OCI-LY3 (cell line): ENCODE data around the gene PRICKLE2.

Experiments used
- H2AFZ ChIP-seq: fragments of 200-600, 300-600 bp; shearing (Covaris generic); 2 replicates; pipeline ENCODE4 v1.6.0; 2014; ENCODE audit warnings: antibody characterized with exemption, low read depth, low read length
- H3K27ac ChIP-seq: fragments of 200-600, 300-600 bp; sonication (generic); 2 replicates; pipeline ENCODE4 v1.5.1; 2014; ENCODE audit warnings: mild to moderate bottlenecking, low read length, moderate library complexity, mixed read lengths
- H3K27me3 ChIP-seq: fragments of 200-600, 300-600 bp; sonication (generic); 2 replicates; pipeline ENCODE4 v1.6.1; 2014; ENCODE audit warnings: low read depth, low read length, mixed read lengths
- H3K36me3 ChIP-seq: fragments of 200-600, 300-600 bp; sonication (generic); replicated peaks from 2 replicates; pipeline ENCODE3; 2014; ENCODE audit warnings: low read depth, low read length, mixed read lengths
- H3K4me1 ChIP-seq: fragments of 300-600, 200-600 bp; sonication (generic); 2 replicates; pipeline ENCODE4 v1.6.1; 2014; ENCODE audit warnings: low read length, mixed read lengths
- H3K4me2 ChIP-seq: fragments of 200-600, 300-600 bp; sonication (generic); 2 replicates; pipeline ENCODE4 v1.6.1; 2014; ENCODE audit warnings: low read length, mixed read lengths
- H3K4me3 ChIP-seq: fragments of 300-600, 200-600 bp; sonication (generic); 2 replicates; pipeline ENCODE4 v1.5.1; 2014; ENCODE audit warnings: antibody characterized with exemption, mild to moderate bottlenecking, low read length, moderate library complexity
- H3K79me2 ChIP-seq: fragments of 300-600, 200-600 bp; shearing (Covaris generic); 2 replicates; pipeline ENCODE4 v1.6.1; 2014; ENCODE audit warnings: mild to moderate bottlenecking, low read length, mixed read lengths
- H3K9ac ChIP-seq: fragments of 300-600, 200-600 bp; shearing (Covaris generic); 2 replicates; pipeline ENCODE4 v1.6.0; 2014; ENCODE audit warnings: mild to moderate bottlenecking, low read length, moderate library complexity
- H3K9me3 ChIP-seq: fragments of 200-600, 300-600 bp; shearing (Covaris generic); 2 replicates; pipeline ENCODE4 v1.6.1; 2014; ENCODE audit warnings: low read length, mixed read lengths; ENCODE audit not compliant: insufficient read depth
- H4K20me1 ChIP-seq: fragments of 200-600, 300-600 bp; sonication (generic); 2 replicates; pipeline ENCODE4 v1.6.1; 2016; ENCODE audit warnings: low read length, mixed read lengths; ENCODE audit not compliant: insufficient read depth
- CTCF ChIP-seq: fragments of 200-600, 300-600 bp; sonication (generic); IDR thresholded peaks from 2 replicates; pipeline ENCODE4 v1.5.1; 2014; ENCODE audit warnings: antibody characterized with exemption, low read length, low read depth
- EZH2phosphoT487 ChIP-seq: fragments of 200-600 bp; shearing (Covaris generic); IDR thresholded peaks from 2 replicates; pipeline ENCODE4 v1.6.1; 2018; ENCODE audit warnings: antibody characterized with exemption, mixed run types, low read depth

The PRICKLE2 gene

GRCh38 chr3:64054488-64054887 is 170.8 kb downstream of the PRICKLE2 start:
- Histone ChIP-seq H3K79me2 (no peaks in the 10 kb centered on the region), H3K4me1 (peaks cover 25% of the 10 kb centered on the region), H3K27ac (no peak overlapping the region), H3K27me3 (no peaks in the 10 kb centered on the region), H4K20me1 (no peaks in the 10 kb centered on the region), H2AFZ (no peak overlapping the region), H3K9me3 (no peaks in the 10 kb centered on the region), H3K4me2 (no peak overlapping the region), H3K4me3 (no peak overlapping the region), H3K36me3 (no peaks in the 10 kb centered on the region), H3K9ac (no peak overlapping the region)
- no peak for TF ChIP-seq CTCF
- TF ChIP-seq EZH2phosphoT487 = no peak

- H3K27me3 ChIP-seq = no peaks in the 10 kb centered on the region
- TF ChIP-seq CTCF (no peak), EZH2phosphoT487 (no peak)
- no peak overlapping the region for H3K27ac ChIP-seq
- H3K9me3 ChIP-seq = no peaks in the 10 kb centered on the region
- no peak overlapping the region for H2AFZ ChIP-seq
- H3K79me2 ChIP-seq = no peaks in the 10 kb centered on the region
- H3K4me1 ChIP-seq = peaks cover 18% of the 10 kb centered on the region
- no peak overlapping the region for H3K4me2 ChIP-seq
- H3K9ac ChIP-seq = no peak overlapping the region
- no peak overlapping the region for H3K4me3 ChIP-seq
- no peaks in the 10 kb centered on the region for H4K20me1 ChIP-seq
- H3K36me3 ChIP-seq = no peaks in the 10 kb centered on the region
Measured at GRCh38 chr3:64053581-64053980, 171.7 kb downstream of the PRICKLE2 start.

GRCh38 chr3:64053117-64053516 is 172.1 kb downstream of the PRICKLE2 start:
- Histone ChIP-seq H2AFZ (no peak overlapping the region), H3K4me2 (no peak overlapping the region), H3K79me2 (no peaks in the 10 kb centered on the region), H3K4me1 (peaks cover 18% of the 10 kb centered on the region), H3K9me3 (no peaks in the 10 kb centered on the region), H3K9ac (no peak overlapping the region), H3K27ac (no peak overlapping the region), H4K20me1 (no peaks in the 10 kb centered on the region), H3K4me3 (no peak overlapping the region), H3K27me3 (no peaks in the 10 kb centered on the region), H3K36me3 (no peaks in the 10 kb centered on the region)
- TF ChIP-seq CTCF (no peak), EZH2phosphoT487 (no peak)

GRCh38 chr3:64049832-64050231 is 175.4 kb downstream of the PRICKLE2 start:
- Histone ChIP-seq H4K20me1 (no peaks in the 10 kb centered on the region), H3K4me3 (no peak overlapping the region), H3K27me3 (peaks cover 16% of the 10 kb centered on the region), H3K4me2 (no peak overlapping the region), H3K4me1 (peaks cover 6% of the 10 kb centered on the region), H3K9ac (no peak overlapping the region), H3K36me3 (no peaks in the 10 kb centered on the region), H2AFZ (no peak overlapping the region), H3K79me2 (no peaks in the 10 kb centered on the region), H3K9me3 (no peaks in the 10 kb centered on the region), H3K27ac (no peak overlapping the region)
- TF ChIP-seq EZH2phosphoT487 (no peak), CTCF (no peak)
